NCI-H774 (cell line): Measurements from ENCODE around the gene ITGA8.
"Not testable (repeated sequence)": the region's sequence is repeated elsewhere in the genome, so short reads cannot be mapped to it uniquely, and the experiment has no call there.

Experiments used
- DNase-seq: peaks from one replicate; lab custom pipeline; 2025; lab: John Stamatoyannopoulos, UW

The ITGA8 gene

GRCh38 chr10:15550950-15551349 lies 168.8 kb downstream of the ITGA8 start:
- no peak for DNase-seq

- no peak for DNase-seq
These were observed 171.4 kb downstream of the ITGA8 start for GRCh38 chr10:15548331-15548730.

- DNase-seq = no peak
These were observed 173.1 kb downstream of the ITGA8 start for GRCh38 chr10:15546606-15547005.

DNA sequence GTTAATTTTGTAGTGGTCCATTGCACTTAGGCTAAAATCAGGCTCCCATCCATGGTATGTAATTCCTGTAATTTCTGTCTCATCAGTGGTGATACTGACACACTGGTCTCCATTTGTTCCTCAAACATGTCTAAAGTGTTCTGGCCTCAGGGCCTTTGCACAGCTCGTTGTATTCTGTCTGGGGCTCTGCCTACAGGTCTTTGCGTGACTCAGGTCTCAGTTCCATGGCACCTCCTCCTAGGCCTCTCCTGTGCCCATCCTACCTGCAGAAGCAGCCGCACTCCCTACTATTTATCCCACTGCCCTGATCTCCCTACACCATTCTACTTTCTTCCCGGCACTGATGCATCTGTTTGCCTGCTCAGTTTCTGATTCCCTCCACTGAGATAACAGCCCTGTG lies 173.8 kb downstream of the ITGA8 start:
- no peak for DNase-seq

- DNase-seq = no peak
These were observed 174.5 kb downstream of the ITGA8 start for GRCh38 chr10:15545266-15545665.

GRCh38 chr10:15543994-15544393 lies 175.7 kb downstream of the ITGA8 start:
- no peak for DNase-seq

DNA sequence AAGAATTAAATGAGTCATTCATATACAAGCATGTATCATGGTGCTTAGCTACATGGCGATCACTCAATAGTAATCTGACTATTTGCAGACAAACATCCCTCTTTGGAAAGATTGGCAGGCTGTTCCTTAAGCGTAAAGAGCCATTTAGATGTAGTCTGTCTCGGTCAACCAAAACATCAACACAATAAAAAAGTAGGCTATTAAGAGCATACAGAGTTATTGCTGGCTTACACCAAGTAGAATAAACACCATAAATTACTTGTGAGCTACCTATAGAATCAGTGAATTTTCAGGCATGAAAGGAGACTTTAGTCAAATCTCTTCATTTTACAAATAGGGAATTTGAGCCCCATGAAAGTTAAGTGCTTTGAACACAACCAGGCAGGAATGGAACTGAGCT lies 176.9 kb downstream of the ITGA8 start:
- DNase-seq = no peak

- DNase-seq = no peak
These were observed 178.3 kb downstream of the ITGA8 start for GRCh38 chr10:15541376-15541775.

GRCh38 chr10:15540727-15541126 lies 179.0 kb downstream of the ITGA8 start:
- DNase-seq = no peak

- no peak for DNase-seq
These were observed 180.5 kb downstream of the ITGA8 start for GRCh38 chr10:15539262-15539661.

- DNase-seq = not testable (repeated sequence)
These were observed 184.7 kb downstream of the ITGA8 start for GRCh38 chr10:15534928-15535538.

DNA sequence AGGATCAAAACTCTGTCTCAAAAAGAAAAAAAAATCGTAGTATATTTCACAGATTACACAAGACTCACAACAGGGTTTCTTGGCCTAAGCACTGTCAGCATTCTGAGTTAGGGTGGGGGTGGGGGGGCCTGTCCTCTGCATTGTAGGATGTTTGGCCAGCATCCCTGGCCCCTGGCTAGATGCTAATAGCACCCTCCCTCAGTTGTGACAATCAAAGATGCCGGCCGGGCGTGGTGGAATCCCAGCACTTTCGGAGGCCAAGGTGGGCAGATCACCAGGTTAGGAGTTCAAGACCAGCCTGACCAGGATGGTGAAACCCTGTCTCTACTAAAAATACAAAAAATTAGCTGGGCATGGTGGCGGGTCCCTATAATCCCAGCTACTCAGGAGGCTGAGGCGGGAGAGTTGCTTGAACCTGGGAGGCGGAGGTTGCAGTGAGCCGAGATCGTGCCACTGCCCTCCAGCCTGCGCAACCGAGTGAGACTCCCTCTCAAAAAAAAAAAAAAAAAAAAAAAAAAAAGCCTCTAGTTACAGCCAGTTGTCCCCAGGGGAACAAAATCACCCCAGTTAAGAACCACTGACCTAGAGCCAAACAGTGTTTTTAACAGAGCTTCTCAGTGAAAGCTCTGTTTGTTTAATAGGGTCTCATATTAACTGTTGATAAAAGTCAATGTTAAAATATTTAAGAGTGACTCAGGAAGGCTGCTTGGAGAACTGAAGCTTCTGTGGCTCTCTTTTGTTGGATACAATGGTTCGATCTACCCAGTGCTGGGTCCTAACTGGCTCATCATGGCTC lies 187.6 kb downstream of the ITGA8 start:
- DNase-seq = no peak

DNA sequence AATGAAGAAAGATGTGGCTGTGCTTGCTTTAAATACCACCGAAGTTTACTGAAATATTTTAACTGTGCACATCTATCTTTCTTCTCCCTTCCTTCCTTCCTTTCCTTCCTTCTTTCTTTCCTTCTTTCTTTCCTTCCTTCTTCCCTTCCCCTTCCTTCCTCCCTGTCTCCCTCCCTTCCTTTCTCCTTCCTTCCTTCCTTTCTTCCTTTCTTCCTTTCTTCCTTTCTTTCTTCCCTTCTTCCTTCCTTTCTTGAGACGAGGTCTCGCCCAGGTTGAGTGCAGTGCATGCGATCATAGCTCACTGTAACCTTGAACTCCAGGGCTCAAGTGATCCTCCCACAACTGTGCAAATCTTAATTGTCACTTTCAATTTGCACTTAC lies 190.9 kb downstream of the ITGA8 start:
- DNase-seq = no peak

- DNase-seq = no peak
These were observed 193.0 kb downstream of the ITGA8 start for GRCh38 chr10:15526754-15527153.

GRCh38 chr10:15521328-15521903 lies 198.3 kb downstream of the ITGA8 start:
- no peak for DNase-seq

DNA sequence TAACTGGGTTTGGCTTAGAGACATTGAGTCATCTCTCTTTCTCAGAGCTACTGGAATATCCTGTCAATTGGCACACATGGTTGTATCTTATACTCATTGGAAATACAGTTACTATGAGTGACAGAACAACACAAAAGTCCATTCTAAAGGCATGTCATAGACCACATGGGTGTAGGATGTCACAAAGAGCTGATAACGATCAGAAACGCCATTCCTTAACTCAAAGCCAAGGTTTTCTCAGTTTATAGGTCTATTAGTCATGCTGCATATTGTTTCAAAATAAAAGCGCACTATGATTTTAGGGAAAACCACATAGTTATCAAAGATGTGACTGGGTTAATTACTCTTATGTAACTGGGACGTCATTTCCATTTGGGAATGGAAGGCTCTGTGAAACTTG lies 201.5 kb downstream of the ITGA8 start:
- DNase-seq = no peak

DNA sequence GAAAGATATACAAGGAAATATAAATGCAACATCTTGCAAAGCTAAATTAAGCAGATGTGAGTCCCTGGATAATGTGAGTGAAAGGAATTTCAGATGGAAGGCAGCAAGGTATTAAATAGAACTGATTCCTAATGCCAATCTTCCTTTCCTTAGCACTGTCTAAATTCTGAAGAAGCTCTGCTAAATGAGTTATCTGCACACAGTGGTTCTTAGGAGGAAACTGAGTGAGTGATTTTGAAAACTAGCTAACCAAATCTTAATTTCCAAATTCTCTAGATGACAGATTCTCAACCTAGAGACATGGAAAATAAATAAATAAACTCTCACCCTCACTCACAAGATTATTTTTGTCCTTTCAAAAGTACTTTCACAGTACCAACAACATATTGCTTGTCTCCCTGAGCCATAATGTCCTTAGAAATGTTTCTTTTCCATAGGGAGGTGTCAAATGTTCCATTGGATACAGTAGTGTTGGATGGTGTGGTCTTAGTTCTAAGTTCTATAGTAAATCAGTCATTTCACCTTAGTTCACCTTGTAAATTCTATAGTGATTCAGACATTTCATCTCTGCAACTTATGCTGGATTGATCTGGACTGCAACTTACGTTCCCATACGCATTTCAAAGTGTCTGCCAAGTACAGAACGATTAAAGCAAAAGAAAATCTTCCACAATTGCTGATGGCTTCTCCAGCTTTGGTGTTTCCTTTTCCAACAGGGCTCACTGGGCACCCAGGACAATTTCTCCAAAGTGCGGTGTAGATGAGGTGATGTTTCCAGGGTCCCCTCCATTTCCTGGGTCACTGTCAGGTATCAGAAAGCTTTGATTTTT lies 203.3 kb downstream of the ITGA8 start:
- DNase-seq = no peak

- DNase-seq = no peak
These were observed 204.5 kb downstream of the ITGA8 start for GRCh38 chr10:15515202-15515601.

GRCh38 chr10:15510963-15511362 lies 208.8 kb downstream of the ITGA8 start:
- DNase-seq = no peak

- DNase-seq = no peak
These were observed 214.4 kb downstream of the ITGA8 start for GRCh38 chr10:15505329-15505728.

DNA sequence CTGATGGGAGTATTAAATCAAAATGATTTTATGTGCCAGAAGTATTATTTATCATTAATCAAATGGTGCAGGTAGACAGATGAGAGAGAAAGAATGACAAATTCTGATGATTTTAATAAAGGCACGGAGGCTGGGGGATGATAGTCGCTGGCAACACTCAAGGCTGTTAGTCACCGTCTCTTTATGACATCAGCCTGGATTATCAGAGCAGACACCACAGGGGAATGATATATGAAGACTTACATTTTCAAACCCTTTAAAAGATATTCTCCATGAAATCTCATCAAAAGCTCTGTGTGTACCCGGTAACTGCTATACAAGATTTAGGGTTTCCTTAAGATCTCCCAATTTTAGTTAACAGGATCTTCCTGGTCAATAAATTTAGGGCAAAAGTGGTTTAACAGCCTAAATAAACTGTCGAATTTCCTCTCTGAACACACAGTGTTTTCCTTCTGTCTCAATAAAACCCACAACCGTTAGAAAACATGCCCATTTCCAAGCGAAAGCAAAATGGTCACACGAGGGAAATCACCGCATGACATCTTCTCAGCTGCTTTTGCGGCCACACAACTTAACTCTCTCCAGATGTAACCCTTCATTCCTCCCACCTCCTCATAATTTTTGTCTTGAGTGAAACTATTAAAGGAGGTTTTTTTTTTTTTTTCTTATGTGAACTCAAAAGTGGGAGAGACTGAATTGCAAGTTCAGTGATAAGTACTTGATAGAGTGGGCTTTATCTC lies 215.5 kb downstream of the ITGA8 start:
- DNase-seq = no peak
